DOHH2 (cell line): ENCODE results near the gene GNPAT.

Experiments
- H3F3A ChIP-seq: fragments of 200-600 bp; sonication (generic), shearing (Covaris generic); 2 replicates; pipeline ENCODE4 v1.6.0; 2016; ENCODE audit warnings: antibody characterized with exemption, mild to moderate bottlenecking; ENCODE audit not compliant: control insufficient read depth, insufficient read depth
- H3K27ac ChIP-seq: fragments of 200-600 bp; sonication (generic); 2 replicates; pipeline ENCODE4 v1.5.1; 2014; ENCODE audit warnings: low read depth, mild to moderate bottlenecking, low read length, moderate library complexity
- H3K27me3 ChIP-seq: fragments of 200-600 bp; sonication (generic); 2 replicates; pipeline ENCODE4 v1.6.1; 2014; ENCODE audit warnings: mild to moderate bottlenecking, low read length, mixed read lengths; ENCODE audit not compliant: control insufficient read depth
- H3K36me3 ChIP-seq: fragments of 200-600 bp; sonication (generic); 2 replicates; pipeline ENCODE4 v1.6.1; 2014; ENCODE audit warnings: mild to moderate bottlenecking, low read length, moderate library complexity, mixed read lengths; ENCODE audit not compliant: control insufficient read depth
- H3K4me1 ChIP-seq: fragments of 200-600 bp; sonication (generic); 2 replicates; pipeline ENCODE4 v1.6.1; 2014; ENCODE audit warnings: mild to moderate bottlenecking, low read length, mixed read lengths; ENCODE audit not compliant: control insufficient read depth
- H3K4me2 ChIP-seq: fragments of 200-600 bp; sonication (generic); 2 replicates; pipeline ENCODE4 v1.6.0; 2014; ENCODE audit warnings: mild to moderate bottlenecking, low read length, moderate library complexity
- H3K4me3 ChIP-seq: fragments of 200-600 bp; sonication (generic); 2 replicates; pipeline ENCODE4 v1.5.1; 2014; ENCODE audit warnings: mild to moderate bottlenecking, low read length, mixed read lengths
- H3K79me2 ChIP-seq: fragments of 200-600 bp; sonication (generic); 2 replicates; pipeline ENCODE4 v1.6.1; 2014; ENCODE audit warnings: mild to moderate bottlenecking, low read length, mixed read lengths; ENCODE audit not compliant: control insufficient read depth
- H3K9me2 ChIP-seq: fragments of 200-600 bp; sonication (generic); replicated peaks from 2 replicates; pipeline ENCODE4 v1.6.1; 2014; ENCODE audit warnings: mild to moderate bottlenecking, low read length, mixed read lengths; ENCODE audit not compliant: control insufficient read depth
- H3K9me3 ChIP-seq: fragments of 200-600 bp; sonication (generic); 2 replicates; pipeline ENCODE4 v1.6.1; 2014; ENCODE audit warnings: antibody characterized with exemption, low read length, mixed read lengths; ENCODE audit not compliant: control insufficient read depth, insufficient read depth
- H4K20me1 ChIP-seq: fragments of 200-600 bp; sonication (generic); 2 replicates; pipeline ENCODE4 v1.6.0; 2014; ENCODE audit warnings: low read depth, mild to moderate bottlenecking, antibody characterized with exemption, low read length, moderate library complexity; ENCODE audit not compliant: control insufficient read depth, insufficient read depth
- EZH2phosphoT487 ChIP-seq: fragments of 200-600 bp; sonication (generic); IDR thresholded peaks from 2 replicates; pipeline ENCODE4 v1.6.1; 2017; ENCODE audit warnings: borderline replicate concordance, mild to moderate bottlenecking, antibody characterized with exemption, low read length, moderate library complexity, mixed read lengths
- TF ChIP-seq, protein P1 (sequence below): fragments of 200-600 bp; sonication (generic); IDR thresholded peaks from one replicate; pipeline ENCODE4 v1.5.1; 2014; ENCODE audit warnings: antibody characterized with exemption, mild to moderate bottlenecking, low read depth, low read length; ENCODE audit not compliant: poor library complexity, severe bottlenecking

GNPAT gene

GRCh38 chr1:231318015-231318355 lies 77.0 kb downstream of the GNPAT start:
- Histone ChIP-seq H3K9me2 (no peaks in the 10 kb centered on the region), H3K9me3 (no peaks in the 10 kb centered on the region), H3K27me3 (no peaks in the 10 kb centered on the region), H3K4me1 (no peaks in the 10 kb centered on the region), H3F3A (no peaks in the 10 kb centered on the region), H4K20me1 (no peaks in the 10 kb centered on the region), H3K36me3 (no peaks in the 10 kb centered on the region), H3K4me2 (no peak overlapping the region), H3K79me2 (no peaks in the 10 kb centered on the region), H3K27ac (no peak overlapping the region), H3K4me3 (no peak overlapping the region)
- TF ChIP-seq, protein P1, sequence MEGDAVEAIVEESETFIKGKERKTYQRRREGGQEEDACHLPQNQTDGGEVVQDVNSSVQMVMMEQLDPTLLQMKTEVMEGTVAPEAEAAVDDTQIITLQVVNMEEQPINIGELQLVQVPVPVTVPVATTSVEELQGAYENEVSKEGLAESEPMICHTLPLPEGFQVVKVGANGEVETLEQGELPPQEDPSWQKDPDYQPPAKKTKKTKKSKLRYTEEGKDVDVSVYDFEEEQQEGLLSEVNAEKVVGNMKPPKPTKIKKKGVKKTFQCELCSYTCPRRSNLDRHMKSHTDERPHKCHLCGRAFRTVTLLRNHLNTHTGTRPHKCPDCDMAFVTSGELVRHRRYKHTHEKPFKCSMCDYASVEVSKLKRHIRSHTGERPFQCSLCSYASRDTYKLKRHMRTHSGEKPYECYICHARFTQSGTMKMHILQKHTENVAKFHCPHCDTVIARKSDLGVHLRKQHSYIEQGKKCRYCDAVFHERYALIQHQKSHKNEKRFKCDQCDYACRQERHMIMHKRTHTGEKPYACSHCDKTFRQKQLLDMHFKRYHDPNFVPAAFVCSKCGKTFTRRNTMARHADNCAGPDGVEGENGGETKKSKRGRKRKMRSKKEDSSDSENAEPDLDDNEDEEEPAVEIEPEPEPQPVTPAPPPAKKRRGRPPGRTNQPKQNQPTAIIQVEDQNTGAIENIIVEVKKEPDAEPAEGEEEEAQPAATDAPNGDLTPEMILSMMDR: no peak
- no peak for TF ChIP-seq EZH2phosphoT487

DNA sequence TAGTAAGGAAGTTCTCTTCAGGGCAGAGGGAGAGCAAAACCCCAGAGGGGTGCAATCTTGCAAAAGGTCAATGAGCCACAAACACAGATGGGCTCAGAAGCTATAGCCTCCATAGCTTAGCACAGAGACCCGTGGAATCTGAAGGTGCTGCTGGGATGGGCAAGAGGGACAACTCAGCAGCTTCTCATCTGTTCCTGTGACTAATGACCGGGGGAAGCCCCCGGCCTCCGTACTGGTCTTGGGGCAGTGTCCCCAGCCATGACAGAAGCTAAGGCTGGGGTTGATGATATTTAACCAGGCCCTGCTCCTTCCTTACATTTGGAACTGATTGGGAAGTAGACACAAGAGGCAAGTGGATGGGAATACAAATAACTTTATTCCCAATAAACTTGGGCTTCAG lies 77.6 kb downstream of the GNPAT start:
- Histone ChIP-seq H3K4me3 (no peak overlapping the region), H3K4me2 (no peak overlapping the region), H3K4me1 (no peaks in the 10 kb centered on the region), H3K9me2 (no peaks in the 10 kb centered on the region), H3K9me3 (no peaks in the 10 kb centered on the region), H4K20me1 (no peaks in the 10 kb centered on the region), H3F3A (no peaks in the 10 kb centered on the region), H3K27ac (no peak overlapping the region), H3K36me3 (no peaks in the 10 kb centered on the region), H3K27me3 (no peaks in the 10 kb centered on the region), H3K79me2 (no peaks in the 10 kb centered on the region)
- TF ChIP-seq EZH2phosphoT487: no peak
- TF ChIP-seq, protein P1: no peak

DNA sequence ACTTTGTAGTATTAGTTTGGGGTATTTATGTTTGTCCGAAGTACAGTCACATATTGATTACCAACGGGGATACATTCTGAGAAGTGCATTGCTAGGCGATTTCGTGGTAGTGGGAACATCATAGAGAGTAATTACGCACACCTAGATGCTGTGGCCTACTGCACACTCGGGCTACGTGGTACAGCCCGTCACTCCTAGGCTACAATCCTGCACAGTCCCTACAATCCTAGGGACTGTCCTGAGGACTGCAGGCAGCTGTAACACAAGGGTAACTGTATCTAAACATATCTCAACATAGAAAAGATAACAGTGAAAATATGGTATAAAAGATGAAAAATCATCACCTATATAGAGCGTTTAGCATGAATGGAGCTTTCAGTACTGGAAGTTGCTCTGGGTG lies 78.1 kb downstream of the GNPAT start:
- Histone ChIP-seq H3K9me2 (no peaks in the 10 kb centered on the region), H3K79me2 (no peaks in the 10 kb centered on the region), H3F3A (no peaks in the 10 kb centered on the region), H3K4me1 (no peaks in the 10 kb centered on the region), H3K9me3 (no peaks in the 10 kb centered on the region), H3K27me3 (no peaks in the 10 kb centered on the region), H3K36me3 (no peaks in the 10 kb centered on the region), H3K4me3 (no peak overlapping the region), H4K20me1 (no peaks in the 10 kb centered on the region), H3K27ac (no peak overlapping the region), H3K4me2 (no peak overlapping the region)
- TF ChIP-seq, protein P1: no peak
- no peak for TF ChIP-seq EZH2phosphoT487
